Measurements from ENCODE around the gene RAB44.

Gene RAB44

GRCh38 chr6:36662827-36663256 is 34.8 kb upstream of the RAB44 start:
- TF ChIP-seq CTCF (IDR thresholded peaks at IDR 0.05) (no peak), ZFX (IDR thresholded peaks at IDR 0.05; ENCODE audit: borderline replicate concordance) (no peak)
- no peak overlapping the region for H3K27ac ChIP-seq

GRCh38 chr6:36663504-36664446 is 33.9 kb upstream of the RAB44 start:
- no peak for TF ChIP-seq CTCF (IDR thresholded peaks at IDR 0.05)
- no peak for TF ChIP-seq ZFX (IDR thresholded peaks at IDR 0.05; ENCODE audit: borderline replicate concordance)
- H3K27ac ChIP-seq = no peak overlapping the region

- no peak overlapping the region for H3K27ac ChIP-seq
- TF ChIP-seq ZFX (IDR thresholded peaks at IDR 0.05; ENCODE audit: borderline replicate concordance) (no peak), CTCF (IDR thresholded peaks at IDR 0.05) (no peak)
Observed at GRCh38 chr6:36665180-36665579, 32.4 kb upstream of the RAB44 start.

GRCh38 chr6:36666287-36666686 is 31.3 kb upstream of the RAB44 start:
- TF ChIP-seq ZFX (IDR thresholded peaks at IDR 0.05; ENCODE audit: borderline replicate concordance) = no peak
- no peak for TF ChIP-seq CTCF (IDR thresholded peaks at IDR 0.05)
- no peak overlapping the region for H3K27ac ChIP-seq

- no peak for TF ChIP-seq CTCF (IDR thresholded peaks at IDR 0.05)
- no peak for TF ChIP-seq ZFX (IDR thresholded peaks at IDR 0.05; ENCODE audit: borderline replicate concordance)
- no peak overlapping the region for H3K27ac ChIP-seq
Observed at GRCh38 chr6:36666826-36667591, 30.6 kb upstream of the RAB44 start.

GRCh38 chr6:36668591-36668990 is 29.0 kb upstream of the RAB44 start:
- no peak for TF ChIP-seq CTCF (IDR thresholded peaks at IDR 0.05)
- TF ChIP-seq ZFX (IDR thresholded peaks at IDR 0.05; ENCODE audit: borderline replicate concordance) = no peak
- no peak overlapping the region for H3K27ac ChIP-seq
